GM21825 (cell line): ENCODE data around the gene CFAP58.

ENCODE experiments used
- ATAC-seq: cut with Tn5 transposase; IDR thresholded peaks from one replicate; pipeline ENCODE4 v1.9.1; 2021; ENCODE audit warnings: mild to moderate bottlenecking, moderate library complexity; ENCODE audit not compliant: unreplicated experiment

The CFAP58 gene

DNA sequence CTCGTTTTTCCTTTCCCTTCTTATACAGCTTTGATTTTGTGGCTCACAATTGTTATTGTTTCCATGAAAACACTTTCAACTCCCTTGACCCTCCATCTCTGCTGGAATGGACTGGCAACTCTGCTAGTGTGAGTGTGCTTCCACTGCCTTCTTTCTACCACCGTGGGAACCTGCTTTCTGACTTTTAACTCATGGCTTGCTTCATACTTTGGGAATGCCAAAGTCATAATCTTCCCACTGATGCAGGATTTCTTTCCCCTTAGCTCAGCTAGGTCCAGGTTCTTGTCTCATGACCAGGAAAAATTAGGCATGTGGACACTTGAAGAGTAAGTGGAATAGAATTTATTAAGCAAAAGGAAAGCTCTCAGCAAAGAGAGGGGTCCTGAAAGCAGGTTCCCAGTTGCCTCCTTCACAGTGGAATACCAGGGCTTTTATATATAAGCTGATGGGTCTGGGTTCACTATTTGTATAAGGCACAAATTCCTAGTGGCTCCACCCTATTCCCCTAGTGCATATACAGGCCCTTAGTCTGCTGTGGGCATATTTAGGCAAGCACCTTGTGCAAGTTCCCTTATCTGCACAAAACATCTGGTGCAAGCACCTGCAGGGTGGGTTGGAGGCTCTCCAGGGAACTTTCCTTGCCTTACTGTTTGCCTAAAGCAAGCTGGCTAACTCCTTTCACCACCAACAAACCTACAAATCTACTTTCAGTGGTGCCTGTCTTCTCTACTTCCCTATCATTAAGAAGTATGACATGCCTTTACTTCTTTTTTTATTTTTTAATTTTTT lies 119.5 kb downstream of the CFAP58 start:
- ATAC-seq: no peak

DNA sequence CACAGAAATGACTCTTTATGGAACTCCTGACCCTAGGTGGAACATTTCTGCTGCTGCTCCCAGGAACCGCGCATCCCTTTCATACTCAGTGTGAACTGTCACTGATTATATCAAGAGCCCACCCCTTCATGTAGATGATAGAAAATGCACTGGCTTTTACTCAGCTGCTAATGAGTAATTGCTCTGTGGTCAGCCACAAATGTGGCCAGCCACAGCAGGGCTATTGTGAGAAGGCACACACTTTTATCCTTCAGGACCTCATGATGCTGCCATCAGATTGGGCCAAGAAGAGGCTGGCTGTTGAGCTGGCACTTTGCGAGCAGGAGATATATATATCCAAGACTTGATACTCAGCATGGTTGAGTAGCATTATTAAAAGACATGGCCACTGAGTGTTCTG lies 124.7 kb downstream of the CFAP58 start:
- no peak for ATAC-seq

DNA sequence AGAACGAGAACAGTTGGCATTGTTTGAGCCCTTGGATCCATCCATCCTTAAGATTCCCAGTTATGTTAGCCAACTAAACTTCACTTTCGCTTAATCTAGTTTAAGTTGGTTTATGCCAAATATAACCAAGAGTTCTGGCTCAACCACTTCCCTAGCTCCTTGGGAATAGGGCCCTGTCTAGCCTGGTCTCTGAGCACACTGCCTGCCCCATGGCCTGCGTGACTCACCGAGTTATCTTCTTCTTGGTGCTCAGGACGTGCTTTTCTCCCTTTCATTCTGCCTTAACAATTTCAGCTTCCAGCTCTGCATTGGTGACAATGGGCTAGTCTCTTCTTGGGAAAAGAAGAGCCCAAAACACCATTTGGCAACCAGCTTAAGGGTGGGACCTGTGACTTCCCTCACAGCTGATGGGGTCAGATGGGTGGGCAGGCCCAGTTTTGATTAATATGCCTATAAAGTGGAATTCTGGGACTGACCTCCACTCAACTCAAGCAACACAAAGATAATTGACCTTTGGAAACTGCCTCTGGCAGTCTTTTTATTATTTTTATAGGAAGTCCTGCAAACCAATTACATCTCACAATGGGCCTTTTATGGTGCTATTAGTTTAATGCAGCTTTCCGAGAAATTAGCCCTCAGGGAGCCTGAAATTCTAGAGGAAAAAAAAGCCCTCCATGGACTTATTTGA lies 126.4 kb downstream of the CFAP58 start:
- ATAC-seq: no peak

DNA sequence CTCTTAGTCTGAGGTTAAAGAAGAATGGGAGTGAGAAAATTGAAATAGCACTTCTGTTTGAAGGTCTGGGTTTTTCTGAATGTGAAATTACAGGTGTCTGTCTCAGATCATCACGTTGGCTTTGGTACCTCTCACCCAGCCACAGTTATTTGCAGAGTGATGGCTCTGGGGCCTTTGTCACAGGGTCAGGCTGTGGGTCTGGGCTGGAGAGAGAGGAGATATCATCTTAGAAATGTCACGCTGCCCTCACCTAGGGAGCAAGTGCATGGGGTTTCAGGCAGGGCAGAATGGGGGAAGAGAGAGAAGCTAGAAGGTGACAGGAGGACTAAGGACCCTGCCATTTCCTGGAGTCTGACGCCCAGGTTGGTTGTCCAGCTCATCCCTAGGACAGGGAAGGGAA lies 127.2 kb downstream of the CFAP58 start:
- ATAC-seq: no peak

DNA sequence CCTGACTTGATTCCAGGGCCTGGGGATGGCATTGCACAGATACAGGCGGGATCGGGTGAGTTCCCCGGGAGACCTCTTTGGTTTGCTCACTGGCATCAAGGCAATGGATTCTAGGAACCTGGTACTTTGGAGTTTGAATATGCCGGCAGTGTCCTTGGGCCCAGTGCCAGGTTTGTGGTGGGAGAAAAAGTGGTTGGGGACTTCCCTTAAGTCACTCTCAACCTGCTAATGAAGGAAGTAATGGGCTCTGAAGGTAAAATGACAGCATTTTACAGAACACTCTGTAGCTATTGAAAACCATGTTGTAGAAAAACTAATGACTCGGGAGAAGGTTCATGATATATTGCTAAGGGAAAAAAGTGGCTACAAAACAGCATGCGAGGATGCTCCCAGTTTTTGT lies 129.9 kb downstream of the CFAP58 start:
- no peak for ATAC-seq

DNA sequence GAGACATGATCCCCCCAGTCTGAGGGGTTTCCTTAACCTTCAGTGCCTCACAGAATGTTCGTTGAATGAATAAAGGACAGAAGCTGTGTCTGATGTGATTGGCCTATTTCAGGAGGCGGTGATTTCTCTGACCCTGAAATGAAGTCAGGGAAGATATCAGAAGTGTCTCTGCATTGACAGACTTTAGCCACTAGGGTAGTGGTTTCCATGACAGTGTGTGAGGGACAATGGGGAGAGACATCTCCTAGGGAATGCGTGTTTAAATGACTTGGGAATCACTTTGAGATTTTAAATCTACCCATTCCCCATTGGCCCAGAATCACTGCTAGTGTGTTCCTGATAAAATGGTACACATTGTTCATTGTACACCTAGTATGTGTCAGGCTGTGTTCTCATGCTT lies 132.0 kb downstream of the CFAP58 start:
- ATAC-seq: no peak

DNA sequence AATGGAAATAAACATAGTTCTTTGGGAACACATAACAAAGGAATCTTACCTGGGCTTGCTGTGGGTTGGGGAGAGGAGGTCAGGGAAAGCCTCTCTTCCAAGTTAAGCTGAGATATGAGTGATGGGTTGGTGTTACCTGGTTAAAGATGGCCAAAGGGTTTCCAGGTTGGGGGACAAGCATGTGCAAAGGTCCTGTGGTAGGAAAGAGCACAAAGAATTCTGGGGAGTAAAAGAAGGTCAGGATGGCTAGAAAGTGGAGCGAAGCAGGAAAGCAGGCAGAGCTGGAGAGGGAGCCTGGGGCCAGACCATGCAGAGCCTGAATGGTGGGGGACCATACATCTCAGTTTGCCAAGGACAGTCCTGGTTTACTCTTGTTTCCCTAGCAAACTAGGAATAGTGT lies 133.2 kb downstream of the CFAP58 start:
- no peak for ATAC-seq

DNA sequence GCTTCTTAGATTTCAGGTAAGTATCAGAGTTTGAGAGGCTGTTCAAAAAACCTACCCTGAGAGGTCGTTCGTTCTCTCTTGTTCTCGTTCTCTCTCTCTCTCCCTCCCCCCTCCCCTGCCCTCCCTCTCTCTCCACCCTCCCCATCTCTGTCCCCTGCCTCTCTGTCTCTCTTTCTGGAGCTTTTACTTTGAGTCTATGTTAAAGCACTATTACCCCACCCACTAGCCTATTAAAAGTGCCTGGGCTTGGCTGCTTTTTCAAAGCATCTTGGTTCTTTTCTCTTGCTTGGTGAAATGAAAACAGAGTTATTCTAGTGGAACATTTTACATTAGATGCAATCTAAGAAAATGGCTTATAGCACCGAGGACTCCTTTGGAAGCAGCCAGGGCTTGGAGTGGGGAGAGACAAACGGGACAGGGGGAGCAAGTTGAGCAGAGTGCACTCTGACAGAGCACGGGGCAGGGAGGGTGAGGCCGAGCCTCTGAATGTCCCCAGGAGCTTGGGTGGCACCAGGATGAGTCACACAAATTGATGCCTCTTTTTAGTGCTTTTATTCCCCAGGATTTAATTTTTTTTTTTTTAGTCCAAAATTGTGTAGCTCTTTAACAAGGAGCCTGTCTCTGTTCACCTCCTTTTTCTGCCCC lies 134.3 kb downstream of the CFAP58 start:
- no peak for ATAC-seq

DNA sequence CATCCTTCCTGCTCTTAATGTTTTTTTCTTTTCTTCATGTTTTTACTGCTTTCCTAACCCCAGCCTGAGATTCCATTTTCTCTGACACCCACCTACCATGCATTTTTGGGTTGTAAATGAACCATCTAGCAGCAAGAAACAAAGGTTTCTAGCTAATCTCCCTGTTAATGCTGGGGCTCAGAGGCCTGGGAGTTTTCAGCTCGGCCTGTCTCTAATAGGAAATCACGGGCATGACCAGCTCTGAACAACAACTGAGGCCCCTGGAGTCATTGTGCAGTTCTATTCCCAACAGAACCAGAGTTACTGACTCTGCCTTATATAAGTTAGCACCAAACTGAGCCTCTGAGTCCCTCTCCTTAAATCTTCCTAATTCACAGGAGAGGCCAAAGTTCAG lies 134.8 kb downstream of the CFAP58 start:
- no peak for ATAC-seq

DNA sequence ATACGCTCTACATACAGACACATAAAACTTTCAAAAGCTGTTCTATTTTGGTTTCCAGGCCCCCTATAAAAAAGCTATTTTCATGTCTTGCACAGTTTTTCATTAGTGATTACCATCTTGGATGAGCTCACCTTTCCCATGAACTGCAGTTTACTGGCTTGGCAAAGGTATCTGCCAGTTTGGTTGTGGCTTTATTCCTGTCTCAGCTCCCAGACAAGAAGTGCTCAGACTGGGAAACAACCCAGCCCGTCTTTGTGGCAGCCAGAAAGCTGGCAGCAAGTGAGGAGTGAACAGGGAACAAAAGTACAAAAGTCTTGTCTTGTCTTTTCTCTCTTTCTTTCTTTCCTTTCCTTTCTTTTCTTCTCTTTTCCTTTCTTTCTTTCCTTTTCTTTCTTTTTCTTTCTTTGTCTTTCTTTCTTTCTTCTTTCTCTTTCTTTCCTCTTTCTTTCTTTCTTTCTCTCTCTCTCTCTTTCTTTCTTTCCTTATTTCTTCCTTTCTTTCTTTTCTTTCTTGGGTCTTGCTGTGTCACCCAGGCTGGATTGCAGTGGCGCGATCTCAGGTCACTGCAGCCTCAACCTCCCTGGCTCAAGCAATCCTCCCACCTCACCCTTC lies 138.8 kb downstream of the CFAP58 start:
- no peak for ATAC-seq

DNA sequence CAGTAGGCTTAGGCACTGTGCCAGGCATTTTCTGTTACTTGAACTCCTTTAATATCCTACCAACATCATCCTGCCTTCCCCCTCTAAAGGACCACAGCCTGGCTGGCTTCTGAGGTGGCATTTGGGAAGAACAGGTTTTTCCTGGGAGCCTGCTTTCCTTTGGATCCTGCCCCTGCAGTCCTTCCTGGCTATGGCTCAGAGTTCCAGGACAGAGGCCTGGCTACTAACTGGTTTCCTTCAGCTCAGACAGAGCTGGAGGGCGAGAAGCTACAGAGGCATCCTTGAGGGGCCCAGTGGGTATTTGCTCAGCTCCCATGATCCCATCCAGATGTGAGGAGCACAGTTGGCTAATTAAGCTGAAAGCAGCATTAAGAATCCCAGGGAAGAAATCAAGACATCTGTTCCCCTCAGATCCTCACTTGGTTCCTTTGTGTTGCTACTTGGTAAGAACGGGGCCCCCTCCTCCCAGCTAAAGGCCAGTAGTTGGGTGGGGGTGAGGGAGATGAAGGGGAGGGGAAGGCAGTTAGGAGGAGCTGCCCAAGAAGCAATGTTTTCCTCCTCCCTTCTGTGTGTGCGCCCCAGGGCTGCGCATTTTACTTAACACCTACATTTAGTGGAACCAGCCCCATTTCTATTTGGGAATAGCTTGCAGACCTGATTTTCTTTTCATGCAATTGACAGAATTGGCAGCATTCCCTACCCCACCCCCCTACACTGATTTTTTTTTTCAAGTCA lies 144.9 kb downstream of the CFAP58 start:
- no peak for ATAC-seq

DNA sequence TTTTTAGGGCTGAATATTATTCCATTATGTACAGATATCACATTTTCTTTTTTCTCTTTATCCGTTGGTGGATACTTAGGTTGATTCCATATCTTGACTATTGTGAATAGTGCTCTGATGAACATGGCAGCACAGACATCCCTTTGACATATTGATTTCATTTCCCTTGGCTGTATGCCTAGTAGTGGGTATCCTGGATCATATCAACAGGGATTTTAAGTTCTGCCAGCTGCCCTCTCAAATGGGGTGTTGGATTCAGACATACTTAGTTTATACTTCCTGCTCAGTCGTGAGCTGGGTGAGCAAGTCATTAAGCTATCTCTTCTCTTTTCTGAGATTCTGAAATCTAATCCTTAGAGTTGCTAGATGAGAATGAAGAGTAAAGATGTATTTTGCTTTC lies 147.8 kb downstream of the CFAP58 start:
- ATAC-seq: no peak

DNA sequence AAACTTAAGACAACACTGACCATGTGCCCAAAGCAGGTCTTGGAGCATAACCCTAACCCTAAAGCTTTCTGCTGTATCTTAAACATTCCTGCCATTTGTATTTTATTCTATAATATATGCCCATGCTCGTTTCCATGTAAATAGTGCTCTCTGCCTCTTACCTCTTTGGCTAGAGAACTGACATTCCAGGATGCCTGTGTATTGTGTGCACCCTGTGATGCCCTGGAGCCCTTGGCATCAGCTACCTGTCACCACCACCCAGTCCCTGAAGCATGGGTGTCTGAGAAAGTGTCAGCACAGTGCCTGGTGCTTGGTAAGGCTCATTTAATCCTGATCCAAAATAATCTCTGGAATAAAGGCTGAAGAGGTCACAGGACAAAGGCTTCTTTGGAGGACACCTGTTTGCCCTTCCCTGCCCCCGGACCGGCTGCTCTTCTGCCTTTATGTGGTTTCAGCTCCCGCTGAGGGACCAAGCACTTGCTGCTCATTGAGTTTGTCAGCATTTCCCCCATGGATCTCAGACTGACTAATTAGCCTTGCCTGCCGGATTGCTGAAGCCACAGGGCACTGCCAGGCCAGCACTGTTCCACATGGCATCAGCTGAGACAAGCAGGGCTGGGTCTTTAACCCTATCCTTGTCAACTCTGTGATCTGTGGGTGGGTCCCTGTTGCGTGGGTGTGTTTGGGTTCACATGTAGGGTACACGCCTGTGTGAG lies 148.4 kb downstream of the CFAP58 start:
- no peak for ATAC-seq

DNA sequence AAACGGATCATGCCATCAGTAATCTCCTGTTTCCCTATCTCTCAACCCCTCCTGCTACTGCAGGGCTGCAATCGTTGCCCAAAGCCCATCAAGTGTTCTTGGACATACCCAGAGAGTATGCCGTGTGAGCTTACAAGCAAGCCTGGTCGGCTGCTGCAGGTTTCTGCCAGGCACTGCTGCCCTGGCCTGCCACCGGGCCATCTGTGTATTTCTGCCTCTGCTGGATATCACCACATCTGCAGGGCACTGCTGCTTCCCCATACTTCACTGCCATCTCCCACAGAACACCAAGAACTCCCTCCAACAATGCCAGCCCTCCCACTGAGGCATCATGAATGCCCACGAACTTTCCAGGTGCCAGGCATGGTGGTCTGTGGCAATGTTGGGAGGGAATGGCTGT lies 149.3 kb downstream of the CFAP58 start:
- no peak for ATAC-seq
